HCT116 (cell line): ENCODE measurements around the gene ATP1A4. TPM values are rescaled to one million over a fixed set of nuclear protein-coding genes. Genes with fewer than 3 reads are reported as not detected.
"Not testable (repeated sequence)": the region's sequence is repeated elsewhere in the genome, so short reads cannot be mapped to it uniquely, and the experiment has no call there.

ENCODE experiments used
- ATAC-seq: fragments of 200-7000 bp; cut with Tn5 transposase; 2 replicates; pipeline ENCODE4 v1.9.1; 2020; ENCODE audit warnings: mild to moderate bottlenecking, moderate library complexity
- BruUV-seq: library from RNA; stranded (reverse); fragments of 400-500 nt; replicated peaks from 2 replicates; lab custom pipeline; 2021; lab: Mats Ljungman, UMichigan
- CTCF ChIA-PET: fragments of 300-600 bp; sonication (Branson Sonifier 250); formaldehyde crosslinking; loops from one replicate; lab custom pipeline; 2021; ENCODE audit warnings: antibody characterized with exemption; lab: Charles Lee
- POLR2A ChIA-PET: fragments of 300-600, 350-600 bp; sonication (Branson Sonifier 250); formaldehyde crosslinking; loops from one replicate; lab custom pipeline; 2021; ENCODE audit warnings: antibody characterized with exemption; lab: Charles Lee
- RAD21 ChIA-PET, 2 experiments: fragments of 300-600 bp; sonication (Branson Sonifier 250); formaldehyde crosslinking; loops; one replicate each; lab custom pipeline; 2023; ENCODE audit warnings: low total read pairs in 2 of 2; ENCODE audit not compliant: uncharacterized antibody in 2 of 2, unreplicated experiment in 2 of 2, low non-redundant PET in 1 of 2; lab: Charles Lee
- DNase-seq: peaks from one replicate; pipeline ENCODE4 v3.0.0-alpha.2; 2010; ENCODE audit warnings: low read depth, low spot score
- H2AFZ ChIP-seq: fragments of 200-600 bp; shearing (Covaris generic), sonication (generic); 2 replicates; pipeline ENCODE4 v1.6.1; 2017; ENCODE audit warnings: low read depth, mixed run types, mixed read lengths, antibody characterized with exemption, low read length; ENCODE audit not compliant: poor library complexity, severe bottlenecking
- H3K27ac ChIP-seq: 2 replicates; pipeline ENCODE4 v1.5.1; 2012; ENCODE audit warnings: low read depth, low read length
- H3K27me3 ChIP-seq: fragments of 200-600 bp; sonication (generic); 2 replicates; pipeline ENCODE4 v1.6.1; 2016; ENCODE audit warnings: mixed run types, low read length, mixed read lengths; ENCODE audit not compliant: insufficient read depth
- H3K36me3 ChIP-seq, 2 experiments: fragments of 200-500 bp in 1 of 2; fragments of 200-600 bp in 1 of 2; sonication (Bioruptor generic) in 1 of 2; sonication (generic) in 1 of 2; 2 replicates each; pipeline versions ENCODE4 v1.5.1 to v1.6.1; 2014 to 2016; ENCODE audit warnings: low read length in 2 of 2, inconsistent platforms in 1 of 2, mixed read lengths in 1 of 2, mixed run types in 1 of 2; ENCODE audit not compliant: insufficient read depth in 2 of 2, control insufficient read depth in 1 of 2
- H3K4me1 ChIP-seq, 2 experiments: fragments of 200-600 bp in 1 of 2; sonication (generic) in 1 of 2; 2 replicates each; pipeline versions ENCODE4 v1.5.1 to v1.6.1; 2012 to 2017; ENCODE audit warnings: low read length in 2 of 2, inconsistent platforms in 1 of 2, mild to moderate bottlenecking in 1 of 2, mixed read lengths in 1 of 2, mixed run types in 1 of 2, moderate library complexity in 1 of 2; ENCODE audit not compliant: insufficient read depth in 2 of 2, control insufficient read depth in 1 of 2
- H3K4me2 ChIP-seq: fragments of 200-600 bp; sonication (generic); 2 replicates; pipeline ENCODE4 v1.6.1; 2017; ENCODE audit warnings: mixed run types, low read length, mixed read lengths
- H3K4me3 ChIP-seq, 2 experiments: fragments of 200-600 bp in 1 of 2; sonication (generic) in 1 of 2; replicated peaks in 1 of 2; 2 replicates each; pipeline ENCODE4 v1.5.1; 2011 to 2016; ENCODE audit warnings: low read length in 2 of 2, control low read depth in 1 of 2, low read depth in 1 of 2, mild to moderate bottlenecking in 1 of 2, mixed read lengths in 1 of 2, mixed run types in 1 of 2
- H3K79me2 ChIP-seq: fragments of 200-600 bp; sonication (generic); 2 replicates; pipeline ENCODE4 v1.6.1; 2017; ENCODE audit warnings: mild to moderate bottlenecking, mixed run types, low read length, moderate library complexity, mixed read lengths; ENCODE audit not compliant: insufficient read depth
- H3K9ac ChIP-seq: fragments of 200-600 bp; sonication (generic); 2 replicates; pipeline ENCODE4 v1.6.1; 2016; ENCODE audit warnings: low read length, mixed read lengths
- H3K9me2 ChIP-seq: fragments of 200-600 bp; sonication (generic), shearing (Covaris generic); 2 replicates; pipeline ENCODE4 v1.6.1; 2017; ENCODE audit warnings: mixed run types, mild to moderate bottlenecking, moderate library complexity; ENCODE audit not compliant: insufficient read depth
- H3K9me3 ChIP-seq, 2 experiments: fragments of 200-500 bp in 1 of 2; fragments of 200-600 bp in 1 of 2; sonication (Bioruptor generic) in 1 of 2; sonication (generic) in 1 of 2; 2 replicates each; pipeline ENCODE4 v1.6.1; 2014 to 2017; ENCODE audit warnings: low read length in 2 of 2, mixed read lengths in 2 of 2, inconsistent platforms in 1 of 2, low read depth in 1 of 2, mild to moderate bottlenecking in 1 of 2, mixed run types in 1 of 2, moderate library complexity in 1 of 2; ENCODE audit not compliant: control insufficient read depth in 1 of 2, insufficient read depth in 1 of 2
- H4K20me1 ChIP-seq: fragments of 200-600 bp; sonication (generic), shearing (Covaris generic); 2 replicates; pipeline ENCODE4 v1.6.1; 2017; ENCODE audit warnings: mixed run types, mild to moderate bottlenecking, moderate library complexity; ENCODE audit not compliant: insufficient read depth
- CEBPB ChIP-seq: IDR thresholded peaks from 2 replicates; pipeline ENCODE4 v1.6.1; 2012; ENCODE audit warnings: low read depth
- ELF1 ChIP-seq: IDR thresholded peaks from 2 replicates; pipeline ENCODE4 v1.6.1; 2012; ENCODE audit warnings: low read depth, borderline replicate concordance
- EZH2 ChIP-seq: fragments of 200-600 bp; sonication (generic); IDR thresholded peaks from 2 replicates; pipeline ENCODE4 v1.6.1; 2017; ENCODE audit warnings: antibody characterized with exemption, mixed run types
- RAD21 ChIP-seq: IDR thresholded peaks from 2 replicates; pipeline ENCODE4 v1.6.1; 2012; ENCODE audit warnings: low read depth, mild to moderate bottlenecking
- SIN3A ChIP-seq: IDR thresholded peaks from 2 replicates; pipeline ENCODE4 v1.6.1; 2012; ENCODE audit warnings: low read depth
- SRF ChIP-seq: IDR thresholded peaks from 2 replicates; pipeline ENCODE4 v1.6.1; 2012; ENCODE audit warnings: low read depth
- intact Hi-C: fragments of 100-400 bp; cut with micrococcal nuclease; formaldehyde crosslinking; loops from 2 replicates; pipeline ENCODE4 v1.10.0; 2022
- total RNA-seq: library from RNA; stranded (reverse); gene quantifications from one replicate; pipeline ENCODE4 v1.2.1, GENCODE V29; 2021; ENCODE audit not compliant: unreplicated experiment
- TF ChIP-seq, protein P1 (sequence below): IDR thresholded peaks from 2 replicates; pipeline ENCODE4 v1.6.1; 2011; ENCODE audit warnings: mild to moderate bottlenecking, low read length, moderate library complexity; ENCODE audit not compliant: insufficient replicate concordance; ENCODE audit errors: extremely low read depth
- TF ChIP-seq, protein P2 (sequence below): IDR thresholded peaks from 2 replicates; pipeline ENCODE4 v1.6.1; 2012
- TF ChIP-seq, protein P3 (sequence below): IDR thresholded peaks from 2 replicates; pipeline ENCODE4 v1.6.1; 2012

ATP1A4 gene
- total RNA-seq, 1 experiment from 2014 or later, result not detected

DNA sequence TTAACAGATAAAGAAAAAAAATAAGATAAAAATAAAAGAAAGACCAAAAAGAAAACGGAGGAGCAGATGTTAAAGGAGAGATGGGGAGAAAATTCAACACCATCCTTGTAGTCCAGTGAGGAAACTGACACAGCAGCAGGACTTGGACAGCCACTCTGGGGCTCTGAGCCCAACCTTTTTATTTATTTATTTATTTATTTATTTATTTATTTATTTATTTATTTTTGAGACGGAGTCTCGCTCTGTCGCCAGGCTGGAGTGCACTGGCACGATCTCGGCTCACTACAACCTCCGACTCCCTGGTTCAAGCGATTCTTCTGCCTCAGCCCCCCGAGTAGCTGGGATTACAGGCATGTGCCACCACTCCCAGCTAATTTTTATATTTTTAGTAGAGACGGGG, 39.9 kb upstream of the ATP1A4 start:
- H3K27me3 ChIP-seq, BruUV-seq, H3K36me3 ChIP-seq, intact Hi-C loops, DNase-seq, H3K9me3 ChIP-seq, ATAC-seq, H3K4me3 ChIP-seq, H3K79me2 ChIP-seq, H3K9ac ChIP-seq, RAD21 ChIA-PET, H2AFZ ChIP-seq, H3K27ac ChIP-seq, H3K4me1 ChIP-seq, POLR2A ChIA-PET, CTCF ChIA-PET, H3K9me2 ChIP-seq, H4K20me1 ChIP-seq, H3K4me2 ChIP-seq: not testable (repeated sequence)

DNA sequence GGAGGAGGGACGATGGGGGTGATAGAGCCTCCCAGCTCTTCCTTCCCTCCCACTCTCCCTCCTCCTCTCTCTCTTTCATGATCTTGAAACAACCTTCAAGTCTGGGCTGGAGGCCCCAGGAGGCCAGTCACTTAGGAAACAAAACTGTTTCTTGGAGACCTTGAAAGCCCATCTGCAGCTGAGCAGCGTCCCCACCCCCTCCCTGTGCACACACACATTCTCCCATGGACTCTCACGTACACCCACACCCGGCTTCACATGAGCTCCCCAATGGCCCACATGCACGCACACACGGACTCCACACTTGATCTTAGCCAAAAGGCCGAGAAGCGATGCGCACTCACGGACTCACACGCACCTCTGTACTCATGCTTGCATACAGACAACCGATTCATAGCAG, 39.0 kb upstream of the ATP1A4 start:
- ChIA-PET RAD21 (no interaction called here), CTCF (no interaction called here), POLR2A (no interaction called here)
- H3K4me3 ChIP-seq, result no peak overlapping the region
- TF ChIP-seq SIN3A (no peak), SRF (no peak), ELF1 (no peak), CEBPB (no peak), EZH2 (no peak), RAD21 (no peak)
- TF ChIP-seq, protein P1, sequence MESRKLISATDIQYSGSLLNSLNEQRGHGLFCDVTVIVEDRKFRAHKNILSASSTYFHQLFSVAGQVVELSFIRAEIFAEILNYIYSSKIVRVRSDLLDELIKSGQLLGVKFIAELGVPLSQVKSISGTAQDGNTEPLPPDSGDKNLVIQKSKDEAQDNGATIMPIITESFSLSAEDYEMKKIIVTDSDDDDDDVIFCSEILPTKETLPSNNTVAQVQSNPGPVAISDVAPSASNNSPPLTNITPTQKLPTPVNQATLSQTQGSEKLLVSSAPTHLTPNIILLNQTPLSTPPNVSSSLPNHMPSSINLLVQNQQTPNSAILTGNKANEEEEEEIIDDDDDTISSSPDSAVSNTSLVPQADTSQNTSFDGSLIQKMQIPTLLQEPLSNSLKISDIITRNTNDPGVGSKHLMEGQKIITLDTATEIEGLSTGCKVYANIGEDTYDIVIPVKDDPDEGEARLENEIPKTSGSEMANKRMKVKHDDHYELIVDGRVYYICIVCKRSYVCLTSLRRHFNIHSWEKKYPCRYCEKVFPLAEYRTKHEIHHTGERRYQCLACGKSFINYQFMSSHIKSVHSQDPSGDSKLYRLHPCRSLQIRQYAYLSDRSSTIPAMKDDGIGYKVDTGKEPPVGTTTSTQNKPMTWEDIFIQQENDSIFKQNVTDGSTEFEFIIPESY, result no peak
- TF ChIP-seq, protein P2, sequence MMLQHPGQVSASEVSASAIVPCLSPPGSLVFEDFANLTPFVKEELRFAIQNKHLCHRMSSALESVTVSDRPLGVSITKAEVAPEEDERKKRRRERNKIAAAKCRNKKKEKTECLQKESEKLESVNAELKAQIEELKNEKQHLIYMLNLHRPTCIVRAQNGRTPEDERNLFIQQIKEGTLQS, result no peak
- TF ChIP-seq, protein P3, sequence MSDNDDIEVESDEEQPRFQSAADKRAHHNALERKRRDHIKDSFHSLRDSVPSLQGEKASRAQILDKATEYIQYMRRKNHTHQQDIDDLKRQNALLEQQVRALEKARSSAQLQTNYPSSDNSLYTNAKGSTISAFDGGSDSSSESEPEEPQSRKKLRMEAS, result no peak
- intact Hi-C loops, result no loop called here
- ATAC-seq, result no peak
- no peak overlapping the region for H3K4me2 ChIP-seq
- no peaks in the 10 kb centered on the region for H3K36me3 ChIP-seq
- BruUV-seq, result no TSS peak
- H3K4me1 ChIP-seq, result peaks cover 3 to 13% of the 10 kb centered on the region in 2 experiments; a peak in 2 of 4 replicates
- H3K27me3 ChIP-seq, result no peaks in the 10 kb centered on the region
- no peaks in the 10 kb centered on the region for H3K9me2 ChIP-seq
- no peak overlapping the region for H2AFZ ChIP-seq
- H3K27ac ChIP-seq, result no peak overlapping the region
- DNase-seq, result no peak
- H4K20me1 ChIP-seq, result no peaks in the 10 kb centered on the region
- no peaks in the 10 kb centered on the region for H3K79me2 ChIP-seq
- no peak overlapping the region for H3K9ac ChIP-seq
- H3K9me3 ChIP-seq, result no peaks in the 10 kb centered on the region
